ENCODE results near the gene PROM1. TPM values are rescaled to one million over a fixed set of nuclear protein-coding genes. Genes with fewer than 3 reads are reported as not detected.

The PROM1 gene
- total RNA-seq, 4 donors from 2014 or later = 0.13 to 6.7 (median 1.7) TPM; not detected in 1

DNA sequence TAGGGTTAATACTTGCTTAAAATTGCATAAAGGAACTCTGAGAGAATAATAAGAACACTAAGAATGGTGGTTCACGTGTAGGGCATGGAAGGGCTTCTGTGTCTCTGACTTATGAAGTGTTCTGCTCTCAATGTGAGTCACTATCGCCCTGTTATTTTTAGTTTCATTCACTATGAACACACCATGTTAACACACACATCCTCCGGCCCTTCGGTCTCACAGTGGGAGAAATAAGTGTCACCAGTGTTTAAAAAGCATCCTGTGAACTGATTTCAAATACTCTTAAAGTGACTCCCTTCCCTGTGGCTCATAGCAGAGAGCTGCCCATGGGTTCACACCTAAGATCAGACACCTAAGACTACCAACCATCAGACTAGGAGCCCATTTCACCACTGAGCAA, 87.0 kb downstream of the PROM1 start:
- Histone ChIP-seq H3K36me3 (no peaks in the 10 kb centered on the region), H3K9me3 (no peaks in the 10 kb centered on the region), H3K27me3 (peaks cover 0 to 10% (median 0%) of the 10 kb centered on the region in 4 donors), H3K4me1 (no peaks in the 10 kb centered on the region), H3K27ac (no peak overlapping the region), H3K4me3 (no peak overlapping the region)
- TF ChIP-seq, protein P1, sequence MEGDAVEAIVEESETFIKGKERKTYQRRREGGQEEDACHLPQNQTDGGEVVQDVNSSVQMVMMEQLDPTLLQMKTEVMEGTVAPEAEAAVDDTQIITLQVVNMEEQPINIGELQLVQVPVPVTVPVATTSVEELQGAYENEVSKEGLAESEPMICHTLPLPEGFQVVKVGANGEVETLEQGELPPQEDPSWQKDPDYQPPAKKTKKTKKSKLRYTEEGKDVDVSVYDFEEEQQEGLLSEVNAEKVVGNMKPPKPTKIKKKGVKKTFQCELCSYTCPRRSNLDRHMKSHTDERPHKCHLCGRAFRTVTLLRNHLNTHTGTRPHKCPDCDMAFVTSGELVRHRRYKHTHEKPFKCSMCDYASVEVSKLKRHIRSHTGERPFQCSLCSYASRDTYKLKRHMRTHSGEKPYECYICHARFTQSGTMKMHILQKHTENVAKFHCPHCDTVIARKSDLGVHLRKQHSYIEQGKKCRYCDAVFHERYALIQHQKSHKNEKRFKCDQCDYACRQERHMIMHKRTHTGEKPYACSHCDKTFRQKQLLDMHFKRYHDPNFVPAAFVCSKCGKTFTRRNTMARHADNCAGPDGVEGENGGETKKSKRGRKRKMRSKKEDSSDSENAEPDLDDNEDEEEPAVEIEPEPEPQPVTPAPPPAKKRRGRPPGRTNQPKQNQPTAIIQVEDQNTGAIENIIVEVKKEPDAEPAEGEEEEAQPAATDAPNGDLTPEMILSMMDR (IDR thresholded peaks at IDR 0.05) = no peak
- TF ChIP-seq POLR2A (IDR thresholded peaks at IDR 0.05) = no peak
- DNase-seq = no peak
- 64 to 68% methylated on average over 4 of the region's 4 CpGs for WGBS, 2 donors
- intact Hi-C loops (cut with DNase I) = no loop called here

DNA sequence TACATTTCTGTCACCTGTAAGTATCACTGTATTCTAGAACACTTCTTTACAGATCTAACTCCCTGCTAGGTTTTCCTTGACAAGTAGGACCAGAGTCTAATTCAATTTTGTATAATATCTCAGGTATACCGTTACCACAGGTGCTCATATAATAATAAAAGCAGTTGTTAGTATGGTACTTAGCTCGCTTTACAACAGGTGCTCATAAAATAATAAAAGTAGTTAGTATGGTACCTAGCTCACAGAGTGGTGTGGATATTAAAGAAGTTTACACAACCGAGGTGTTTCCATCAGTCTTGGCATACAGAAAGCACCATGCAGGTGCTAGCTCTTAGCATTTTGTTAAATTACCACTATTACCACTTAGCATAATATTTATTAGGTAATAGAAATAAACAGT, 88.0 kb downstream of the PROM1 start:
- intact Hi-C loops (cut with DNase I) = no loop called here
- peaks cover 0 to 11% (median 0%) of the 10 kb centered on the region in 4 donors for H3K27me3 ChIP-seq
- TF ChIP-seq, protein P1 (IDR thresholded peaks at IDR 0.05) = no peak
- no peak for TF ChIP-seq POLR2A (IDR thresholded peaks at IDR 0.05)
- no peaks in the 10 kb centered on the region for H3K9me3 ChIP-seq
- no peak overlapping the region for H3K27ac ChIP-seq
- no peak overlapping the region for H3K4me3 ChIP-seq
- no peak for DNase-seq
- no peaks in the 10 kb centered on the region for H3K36me3 ChIP-seq
- H3K4me1 ChIP-seq = no peaks in the 10 kb centered on the region
- WGBS, 2 donors = 93 to 95% methylated on average over 3 of the region's 3 CpGs

DNA sequence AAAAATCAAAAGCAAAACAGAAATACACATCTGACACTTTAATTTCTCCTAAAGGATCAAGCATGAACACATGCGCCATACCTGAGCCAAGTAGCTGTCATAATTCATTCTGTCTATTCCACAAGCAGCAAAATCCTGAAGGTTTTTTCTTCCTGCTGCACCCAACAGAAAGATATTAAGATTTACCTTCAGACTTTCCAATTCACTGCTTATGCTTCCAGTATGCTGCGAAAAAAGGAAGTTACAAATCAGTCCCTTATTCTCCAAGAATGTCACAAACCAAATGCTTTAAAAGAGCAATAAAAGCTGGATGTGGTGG, 91.7 kb downstream of the PROM1 start:
- Histone ChIP-seq H3K9me3 (no peaks in the 10 kb centered on the region), H3K27me3 (peaks cover 0 to 14% (median 0%) of the 10 kb centered on the region in 4 donors), H3K27ac (no peak overlapping the region), H3K4me3 (no peak overlapping the region), H3K36me3 (no peaks in the 10 kb centered on the region), H3K4me1 (no peaks in the 10 kb centered on the region)
- intact Hi-C loops (cut with DNase I) = no loop called here
- TF ChIP-seq, protein P1 (IDR thresholded peaks at IDR 0.05) = no peak
- no peak for TF ChIP-seq POLR2A (IDR thresholded peaks at IDR 0.05)
- 27 to 52% methylated on average over 2 of the region's 2 CpGs for WGBS, 2 donors
- no peak for DNase-seq

DNA sequence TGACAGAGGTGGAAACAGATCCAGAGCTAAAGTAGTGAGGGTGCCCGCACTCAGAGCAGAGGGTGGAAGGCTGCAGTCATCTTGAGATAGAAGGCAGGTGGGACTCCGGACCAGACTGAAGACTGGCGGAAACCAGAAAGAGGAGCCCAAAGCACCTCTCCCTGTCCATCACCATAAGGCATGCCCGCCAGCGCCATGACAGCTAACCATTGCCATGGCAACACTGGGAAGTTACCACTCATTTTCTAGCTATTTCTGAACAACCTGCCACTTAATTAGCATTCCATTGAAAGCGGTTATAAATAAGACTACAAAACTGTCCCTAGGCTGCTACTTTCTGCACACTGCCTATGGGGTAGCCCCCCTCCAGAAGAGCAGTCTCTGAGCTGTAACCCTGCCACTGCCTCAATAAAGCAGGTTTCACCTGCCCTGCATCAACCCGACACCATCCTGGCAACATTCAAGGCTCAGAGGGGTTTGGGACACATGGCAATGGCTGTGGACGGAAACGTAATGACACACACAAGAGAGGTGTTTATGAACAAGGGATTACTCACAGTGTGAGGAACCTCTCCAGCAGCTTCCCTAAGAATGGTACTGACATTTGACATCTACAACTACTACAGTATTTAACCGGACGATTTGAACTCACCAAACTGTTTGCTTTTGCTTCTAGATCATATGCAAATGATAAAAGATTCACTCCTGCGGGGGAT, 93.1 kb downstream of the PROM1 start:
- Histone ChIP-seq H3K4me1 (no peaks in the 10 kb centered on the region), H3K9me3 (no peaks in the 10 kb centered on the region), H3K27me3 (peaks cover 0 to 14% (median 0%) of the 10 kb centered on the region in 4 donors), H3K36me3 (no peaks in the 10 kb centered on the region), H3K4me3 (no peak overlapping the region), H3K27ac (no peak overlapping the region)
- DNase-seq = no peak
- 58 to 70% methylated on average over 11 to 12 of the region's 12 CpGs for WGBS, 2 donors
- TF ChIP-seq, protein P1 (IDR thresholded peaks at IDR 0.05) = no peak
- no peak for TF ChIP-seq POLR2A (IDR thresholded peaks at IDR 0.05)
- intact Hi-C loops (cut with DNase I) = no loop called here

DNA sequence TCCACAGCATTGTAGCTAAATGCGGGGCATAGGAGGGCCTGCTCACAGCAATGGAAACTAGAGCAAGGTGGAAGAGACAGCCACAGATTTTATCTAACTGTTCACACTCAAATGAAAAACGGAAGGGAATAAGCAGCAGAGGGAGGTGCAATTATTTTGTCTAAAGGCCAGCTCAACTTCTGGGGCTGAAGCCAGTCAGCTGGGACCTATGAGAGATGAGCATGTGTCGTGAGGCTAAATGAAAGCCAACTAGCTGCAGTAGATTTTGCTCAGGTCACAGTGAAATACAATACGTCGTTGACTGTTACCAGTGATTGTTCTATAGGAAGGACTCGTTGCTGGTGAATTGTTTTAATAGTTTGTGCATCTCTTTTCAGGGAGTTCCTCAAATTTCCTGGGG, 94.4 kb downstream of the PROM1 start:
- intact Hi-C loops (cut with DNase I) = no loop called here
- Histone ChIP-seq H3K36me3 (no peaks in the 10 kb centered on the region), H3K4me3 (no peak overlapping the region), H3K4me1 (no peaks in the 10 kb centered on the region), H3K27ac (no peak overlapping the region), H3K27me3 (peaks cover 0 to 14% (median 0%) of the 10 kb centered on the region in 4 donors), H3K9me3 (no peaks in the 10 kb centered on the region)
- no peak for DNase-seq
- TF ChIP-seq, protein P1 (IDR thresholded peaks at IDR 0.05) = no peak
- no peak for TF ChIP-seq POLR2A (IDR thresholded peaks at IDR 0.05)
- 70% methylated on average over 6 of the region's 6 CpGs for WGBS, 2 donors
